GM12878 (cell line): ENCODE measurements around the gene ZNF525. TPM values are rescaled to one million over a fixed set of nuclear protein-coding genes. Genes with fewer than 3 reads are reported as not detected.
A peak's percentile ranks its signal among the peaks of the same experiment; 100 is the strongest.
"Not testable (repeated sequence)": the region's sequence is repeated elsewhere in the genome, so short reads cannot be mapped to it uniquely, and the experiment has no call there.

Experiments
- ATAC-seq: fragments of 200-7000 bp; cut with Tn5 transposase; 3 replicates; pipeline ENCODE4 v1.9.1; 2020; ENCODE audit warnings: mild to moderate bottlenecking, moderate library complexity
- BruUV-seq: library from RNA; stranded (reverse); fragments of 400-500 nt; replicated peaks from 2 replicates; lab custom pipeline; 2021; lab: Mats Ljungman, UMichigan
- CTCF ChIA-PET: fragments of 300-600 bp; sonication (Branson Sonifier 250); formaldehyde crosslinking; extraction: SDS; loops from one replicate; lab custom pipeline; 2021; ENCODE audit warnings: inconsistent platforms; lab: Yijun Ruan, JAX
- POLR2A ChIA-PET: fragments of 350-600 bp; formaldehyde crosslinking; extraction: SDS; loops from one replicate; lab custom pipeline; 2021; ENCODE audit warnings: inconsistent platforms; lab: Charles Lee
- RAD21 ChIA-PET: fragments of 300-600 bp; sonication (Branson Sonifier 250); formaldehyde crosslinking; loops from one replicate; lab custom pipeline; 2023; ENCODE audit warnings: antibody characterized with exemption; ENCODE audit not compliant: unreplicated experiment; lab: Charles Lee
- SMC1A ChIA-PET: fragments of 300-600 bp; sonication (Branson Sonifier 250); formaldehyde crosslinking; loops from one replicate; lab custom pipeline; 2023; ENCODE audit not compliant: unreplicated experiment, uncharacterized antibody; lab: Charles Lee
- DNase-seq: peaks from one replicate; pipeline ENCODE4 v3.0.0-alpha.2; 2011; ENCODE audit warnings: low read depth, low spot score
- FAIRE-seq: peaks from 3 replicates; lab custom pipeline; 2011; peaks lifted over from hg19 to GRCh38; lab: Jason Lieb, UNC
- H2AFZ ChIP-seq: 2 replicates; pipeline ENCODE4 v1.6.0; 2011; ENCODE audit warnings: low read depth, low read length, control low read depth; ENCODE audit not compliant: control insufficient read depth
- H3K27ac ChIP-seq: 2 replicates; pipeline ENCODE4 v1.5.1; 2011; ENCODE audit warnings: control low read depth; ENCODE audit not compliant: control insufficient read depth, insufficient read depth
- H3K27me3 ChIP-seq, 2 experiments: replicated peaks in 1 of 2; 2 replicates each; pipeline versions ENCODE4 v1.6.0 to v1.6.1; 2011; ENCODE audit warnings: low read length in 1 of 2; ENCODE audit not compliant: control insufficient read depth in 2 of 2, insufficient read depth in 2 of 2
- H3K36me3 ChIP-seq, 2 experiments: 2 replicates each; pipeline ENCODE4 v1.5.1; 2011; ENCODE audit warnings: low read length in 1 of 2; ENCODE audit not compliant: control insufficient read depth in 2 of 2, insufficient read depth in 2 of 2
- H3K4me1 ChIP-seq: 2 replicates; pipeline ENCODE4 v1.6.1; 2011; ENCODE audit warnings: mild to moderate bottlenecking, low read length, moderate library complexity, mixed read lengths; ENCODE audit not compliant: control insufficient read depth, insufficient read depth
- H3K4me2 ChIP-seq: 2 replicates; pipeline ENCODE4 v1.6.0; 2011; ENCODE audit warnings: control low read depth; ENCODE audit not compliant: control insufficient read depth, insufficient read depth
- H3K4me3 ChIP-seq: fragments of 200-600 bp; sonication (generic); 2 replicates; pipeline ENCODE4 v1.5.1; 2016
- H3K79me2 ChIP-seq: 2 replicates; pipeline ENCODE4 v1.6.0; 2011; ENCODE audit warnings: low read length; ENCODE audit not compliant: control insufficient read depth, insufficient read depth
- H3K9ac ChIP-seq: 2 replicates; pipeline ENCODE4 v1.8.0; 2011; ENCODE audit warnings: low read length, control low read depth, mixed read lengths; ENCODE audit not compliant: control insufficient read depth, insufficient read depth
- H3K9me3 ChIP-seq: replicated peaks from 3 replicates; pipeline ENCODE4 v1.5.1; 2011; ENCODE audit warnings: mild to moderate bottlenecking, low read length; ENCODE audit not compliant: control insufficient read depth, insufficient read depth
- H4K20me1 ChIP-seq: 2 replicates; pipeline ENCODE4 v1.6.0; 2011; ENCODE audit not compliant: control insufficient read depth, insufficient read depth
- ATF7 ChIP-seq: fragments of 450-650 bp; IDR thresholded peaks from 2 replicates; pipeline ENCODE4 v1.6.1; 2016; ENCODE audit warnings: low read depth, mild to moderate bottlenecking
- CHD1 ChIP-seq: IDR thresholded peaks from 2 replicates; pipeline ENCODE4 v1.6.1; 2012; ENCODE audit warnings: low read depth, low read length, improper control_type of control experiment
- CHD2 ChIP-seq: IDR thresholded peaks from 2 replicates; pipeline ENCODE4 v1.6.1; 2011; ENCODE audit warnings: low read depth, low read length, improper control_type of control experiment, borderline replicate concordance
- CHD4 ChIP-seq: fragments of 200-600 bp; sonication (generic); IDR thresholded peaks from 2 replicates; pipeline ENCODE4 v1.6.1; 2016; ENCODE audit warnings: mild to moderate bottlenecking
- CREM ChIP-seq: IDR thresholded peaks from 2 replicates; pipeline ENCODE4 v1.6.1; 2014; ENCODE audit warnings: antibody characterized with exemption, low read depth
- HDGF ChIP-seq: fragments of 450-650 bp; IDR thresholded peaks from 2 replicates; pipeline ENCODE4 v1.6.1; 2016; ENCODE audit warnings: antibody characterized with exemption
- KAT2A ChIP-seq: conservative IDR thresholded peaks from 2 replicates; pipeline ENCODE4 v1.6.1; 2011; ENCODE audit warnings: low read depth, low read length; ENCODE audit not compliant: control insufficient read depth
- MYB ChIP-seq: fragments of 150-350 bp; IDR thresholded peaks from 2 replicates; pipeline ENCODE4 v1.6.1; 2014; ENCODE audit warnings: mild to moderate bottlenecking, low read depth, low read length, borderline replicate concordance
- NBN ChIP-seq: fragments of 450-650 bp; IDR thresholded peaks from 2 replicates; pipeline ENCODE4 v1.6.1; 2016
- NFYA ChIP-seq: IDR thresholded peaks from 2 replicates; pipeline ENCODE4 v1.6.1; 2011; ENCODE audit warnings: low read depth, mild to moderate bottlenecking, low read length, improper control_type of control experiment, borderline replicate concordance
- POLR2A ChIP-seq: IDR thresholded peaks from 2 replicates; pipeline ENCODE4 v1.6.1; 2011; ENCODE audit warnings: low read depth, mild to moderate bottlenecking, low read length
- POLR2AphosphoS2 ChIP-seq: IDR thresholded peaks from 2 replicates; pipeline ENCODE4 v1.6.1; 2011; ENCODE audit warnings: low read depth, mild to moderate bottlenecking, low read length, improper control_type of control experiment, moderate library complexity
- RELA ChIP-seq: fragments of 450-650 bp; IDR thresholded peaks from 2 replicates; pipeline ENCODE4 v1.8.0; 2014; ENCODE audit warnings: borderline replicate concordance; ENCODE audit not compliant: partially characterized antibody
- WRNIP1 ChIP-seq: IDR thresholded peaks from 2 replicates; pipeline ENCODE4 v1.6.1; 2011; ENCODE audit warnings: low read depth, low read length, improper control_type of control experiment, borderline replicate concordance
- YBX1 ChIP-seq: fragments of 450-650 bp; IDR thresholded peaks from 2 replicates; pipeline ENCODE4 v1.6.1; 2016; ENCODE audit warnings: antibody characterized with exemption
- ZNF24 ChIP-seq: fragments of 450-650 bp; IDR thresholded peaks from 2 replicates; pipeline ENCODE4 v1.6.1; 2017; ENCODE audit warnings: antibody characterized with exemption, mild to moderate bottlenecking
- WGBS: methylation state at CpG from one replicate; pipeline ENCODE4 v1.1.6; 2016; ENCODE audit warnings: low lambda C conversion rate; ENCODE audit not compliant: insufficient replicate concordance, insufficient coverage; ENCODE audit errors: missing lambda C conversion rate; 5-methylcytosine and 5-hydroxymethylcytosine counted together
- in situ Hi-C: fragments of 300-500 bp; cut with MboI; formaldehyde crosslinking; loops from 9 replicates; pipeline ENCODE4 v1.14.3; 2018; ENCODE audit warnings: mixed read lengths
- intact Hi-C: fragments of 100-400 bp; cut with micrococcal nuclease; formaldehyde crosslinking; loops from one replicate; pipeline ENCODE4 v1.14.2; 2022; ENCODE audit not compliant: unreplicated experiment
- polyA plus RNA-seq, 11 experiments: library from polyadenylated mRNA; depleted of rRNA in 4 of 11; unstranded in 6 of 11; stranded (reverse) in 5 of 11; fragments of >200 nt; fragmentation: Nextera tagmentation in 4 of 11; fragmentation: Illumina TruSeq in 1 of 11; extraction: Ambion mirVana in 4 of 11; extraction: Trizol in 1 of 11; gene quantifications; 1 replicate in 1 of 11; 2 replicates in 10 of 11; pipeline versions ENCODE4 v1.2.1 to v1.2.3, GENCODE V29; 2011 to 2016; ENCODE audit warnings: inconsistent platforms in 2 of 11, missing spikeins in 2 of 11, low read depth in 1 of 11
- total RNA-seq, 4 experiments: library from RNA; depleted of rRNA in 3 of 4; stranded (reverse); fragments of >200 nt in 3 of 4; fragmentation: Illumina TruSeq in 1 of 4; extraction: Trizol in 1 of 4; gene quantifications; 2 replicates each; pipeline versions ENCODE4 v1.2.1 to v1.2.3, GENCODE V29; 2013 to 2021
- TF ChIP-seq, protein P1 (sequence below): IDR thresholded peaks from 2 replicates; pipeline ENCODE4 v1.6.1; 2011; ENCODE audit warnings: borderline replicate concordance, low read depth, mild to moderate bottlenecking, moderate library complexity, low read length; ENCODE audit not compliant: insufficient read depth, poor library complexity, severe bottlenecking

The ZNF525 gene
- total and polyA plus RNA-seq, 10 of the 15 experiments (the other 5 are each of a cell fraction or from before 2014, with no cell fraction given): 3.0 to 25.8 (median 9.4) TPM

DNA sequence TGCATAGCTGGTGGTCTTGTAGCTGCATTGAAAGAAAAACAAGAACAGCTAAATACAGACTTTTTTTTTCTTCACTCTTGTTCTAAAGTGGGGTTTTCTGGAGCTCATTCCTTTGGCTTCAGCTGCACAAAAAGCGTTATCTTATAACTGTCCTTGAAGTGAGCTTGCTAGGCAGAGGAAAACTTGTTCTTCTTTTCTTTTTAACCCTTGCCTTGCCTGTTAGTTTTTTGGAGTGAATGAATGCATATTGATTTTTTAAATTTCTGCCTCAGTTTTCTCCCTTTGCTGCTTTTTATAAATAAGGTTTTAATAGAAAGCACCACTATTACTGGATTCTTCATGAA lies 31.0 kb downstream of the ZNF525 start:
- intact Hi-C loops: no loop called here
- Histone ChIP-seq H3K79me2 (peaks cover 8% of the 10 kb centered on the region), H2AFZ (no peak overlapping the region), H3K9ac (no peak overlapping the region; the same call in 1 of the 2 replicates), H3K4me1 (no peaks in the 10 kb centered on the region), H3K9me3 (peaks cover 7% of the 10 kb centered on the region; the same call in 2 of the 3 replicates), H3K36me3 (peaks cover 0 to 12% of the 10 kb centered on the region in 2 experiments; a peak in 3 of 4 replicates), H3K4me2 (peak overlapping the region; percentile 50; the same call in 1 of the 2 replicates), H3K27me3 (no peaks in the 10 kb centered on the region), H3K4me3 (peak overlapping the region; percentile 97), H3K27ac (no peak overlapping the region), H4K20me1 (no peaks in the 10 kb centered on the region)
- DNase-seq (no peak), FAIRE-seq (no peak), ATAC-seq (no peak)
- no TSS peak for BruUV-seq
- ChIA-PET CTCF (no interaction called here), RAD21 (no interaction called here), SMC1A (interaction anchor here (1.5 kb wide), 1 partner anchor 74 kb away, joined by 4 read pairs; no protein-coding TSS in a partner anchor), POLR2A (interaction anchor here (0.6 kb wide), 1 partner anchor 42 kb away, joined by 3 read pairs; no protein-coding TSS in a partner anchor)
- in situ Hi-C loops: no loop called here
- 64% methylated on average over 1 of the region's 1 CpG for WGBS
- TF ChIP-seq RELA: no peak
- no peak for TF ChIP-seq CREM
- no peak for TF ChIP-seq MYB
- TF ChIP-seq NBN: no peak
- no peak for TF ChIP-seq YBX1
- no peak for TF ChIP-seq ATF7
- no peak for TF ChIP-seq HDGF
- TF ChIP-seq CHD4: no peak
- TF ChIP-seq WRNIP1: no peak
- TF ChIP-seq KAT2A: no peak
- TF ChIP-seq, protein P1, sequence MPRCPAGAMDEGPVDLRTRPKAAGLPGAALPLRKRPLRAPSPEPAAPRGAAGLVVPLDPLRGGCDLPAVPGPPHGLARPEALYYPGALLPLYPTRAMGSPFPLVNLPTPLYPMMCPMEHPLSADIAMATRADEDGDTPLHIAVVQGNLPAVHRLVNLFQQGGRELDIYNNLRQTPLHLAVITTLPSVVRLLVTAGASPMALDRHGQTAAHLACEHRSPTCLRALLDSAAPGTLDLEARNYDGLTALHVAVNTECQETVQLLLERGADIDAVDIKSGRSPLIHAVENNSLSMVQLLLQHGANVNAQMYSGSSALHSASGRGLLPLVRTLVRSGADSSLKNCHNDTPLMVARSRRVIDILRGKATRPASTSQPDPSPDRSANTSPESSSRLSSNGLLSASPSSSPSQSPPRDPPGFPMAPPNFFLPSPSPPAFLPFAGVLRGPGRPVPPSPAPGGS: no peak
- TF ChIP-seq CHD2: no peak
- no peak for TF ChIP-seq NFYA
- no peak for TF ChIP-seq CHD1
- TF ChIP-seq ZNF24: no peak
- no peak for TF ChIP-seq POLR2AphosphoS2
- TF ChIP-seq POLR2A: no peak
- TF ChIP-seq, all 136 proteins: peak for 0

DNA sequence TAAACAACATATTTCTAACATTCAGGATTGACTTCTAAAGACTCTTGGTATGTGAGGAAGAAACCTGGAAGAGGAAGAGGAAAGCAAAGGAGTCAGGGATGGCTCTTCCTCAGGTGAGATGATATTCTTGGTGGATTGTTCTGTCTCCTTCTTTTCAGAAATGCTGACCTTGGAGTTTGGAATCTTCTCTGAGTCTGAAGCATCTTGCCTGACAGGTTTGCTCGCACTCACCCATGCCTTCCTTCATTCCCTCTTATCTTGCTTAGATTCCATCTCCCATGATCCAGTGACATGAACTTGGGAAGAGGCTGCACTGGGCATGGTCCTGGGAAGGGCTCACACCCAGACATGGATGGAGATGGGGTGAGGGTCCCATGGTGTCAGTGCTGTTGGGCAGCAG lies 32.4 kb downstream of the ZNF525 start:
- H3K4me1 ChIP-seq, CTCF ChIA-PET, H3K27ac ChIP-seq, intact Hi-C loops, H3K79me2 ChIP-seq, FAIRE-seq, H3K27me3 ChIP-seq, BruUV-seq, in situ Hi-C loops, H2AFZ ChIP-seq, DNase-seq, POLR2A ChIA-PET, RAD21 ChIA-PET, SMC1A ChIA-PET, H3K4me2 ChIP-seq, H4K20me1 ChIP-seq, H3K9ac ChIP-seq, ATAC-seq, H3K4me3 ChIP-seq: not testable (repeated sequence)
- H3K36me3 ChIP-seq: peaks cover 3 to 17% of the 10 kb centered on the region in 2 experiments
- WGBS: 94% methylated on average over 1 of the region's 1 CpG
- H3K9me3 ChIP-seq: peaks cover 12% of the 10 kb centered on the region; the same call in 2 of the 3 replicates
